T-cell (primary cell): Measurements from ENCODE around the gene DAGLB. TPM values are rescaled to one million over a fixed set of nuclear protein-coding genes. Genes with fewer than 3 reads are reported as not detected.
A peak's percentile ranks its signal among the peaks of the same experiment; 100 is the strongest.

Source experiments
- ATAC-seq, 4 experiments: fragments of 200-7000 bp in 3 of 4; fragments of 150-1000 bp in 1 of 4; cut with Tn5 transposase; replicated peaks in 1 of 4; 1 replicate in 3 of 4; 2 replicates in 1 of 4; pipeline ENCODE4 v1.10.0; 2021; ENCODE audit warnings: moderate library complexity in 3 of 4, mild to moderate bottlenecking in 2 of 4, moderate number of reproducible peaks in 1 of 4
- CTCF ChIA-PET, 2 donors: fragments of 300-600 bp; sonication (Branson Sonifier 250); formaldehyde crosslinking; loops; one replicate each; lab custom pipeline; 2022; ENCODE audit warnings: antibody characterized with exemption in 2 of 2; lab: Charles Lee
- POLR2A ChIA-PET, 2 donors: fragments of 300-600 bp; sonication (Branson Sonifier 250); formaldehyde crosslinking; loops; one replicate each; lab custom pipeline; 2022; ENCODE audit warnings: antibody characterized with exemption in 2 of 2; lab: Charles Lee
- DNase-seq, 35 experiments: peaks; one replicate each; pipeline versions ENCODE4 v3.0.0 to v3.0.0-alpha.2; 2013 to 2023
- H3K27ac ChIP-seq: one replicate; pipeline ENCODE4 v1.5.1; 2013; ENCODE audit warnings: low read length
- H3K27me3 ChIP-seq, 2 experiments: replicated peaks in 1 of 2; 1 replicate in 1 of 2; 2 replicates in 1 of 2; pipeline versions ENCODE4 v1.6.1 to v1.7.0; 2013; ENCODE audit warnings: low read length in 1 of 2, mixed read lengths in 1 of 2; ENCODE audit not compliant: control insufficient read depth in 2 of 2, insufficient read depth in 2 of 2; ENCODE audit errors: extremely low read depth in 1 of 2
- H3K36me3 ChIP-seq, 2 donors: 1 replicate in 1 of 2; 2 replicates in 1 of 2; pipeline versions ENCODE4 v1.6.1 to v1.7.0; 2013; ENCODE audit warnings: low read length in 1 of 2; ENCODE audit not compliant: control insufficient read depth in 2 of 2, insufficient read depth in 1 of 2; ENCODE audit errors: extremely low read depth in 1 of 2
- H3K4me1 ChIP-seq, 2 experiments: 1 replicate in 1 of 2; 2 replicates in 1 of 2; pipeline versions ENCODE4 v1.6.1 to v1.7.0; 2013; ENCODE audit warnings: low read length in 2 of 2, mixed read lengths in 1 of 2; ENCODE audit not compliant: insufficient read depth in 2 of 2, control insufficient read depth in 1 of 2; ENCODE audit errors: extremely low read depth in 1 of 2
- H3K4me3 ChIP-seq, 2 donors: 1 replicate in 1 of 2; 2 replicates in 1 of 2; pipeline versions ENCODE4 v1.5.1 to v1.7.0; 2013; ENCODE audit warnings: mild to moderate bottlenecking in 2 of 2, low read length in 1 of 2, moderate library complexity in 1 of 2; ENCODE audit not compliant: control insufficient read depth in 1 of 2; ENCODE audit errors: extremely low read depth in 1 of 2
- H3K9me3 ChIP-seq: 2 replicates; pipeline ENCODE4 v1.7.0; 2013
- H3K27ac Mint-ChIP-seq, 2 donors: one replicate each; pipeline ENCODE4 v1.8.0; 2020 to 2021; ENCODE audit warnings: mild to moderate bottlenecking in 2 of 2, mixed read lengths in 2 of 2
- H3K27me3 Mint-ChIP-seq, 2 donors: one replicate each; pipeline ENCODE4 v1.8.0; 2021 to 2022; ENCODE audit warnings: mixed read lengths in 2 of 2
- H3K36me3 Mint-ChIP-seq: one replicate; pipeline ENCODE4 v1.8.0; 2021; ENCODE audit warnings: mixed read lengths
- H3K4me1 Mint-ChIP-seq, 3 donors: one replicate each; pipeline ENCODE4 v1.8.0; 2020 to 2022; ENCODE audit warnings: mixed read lengths in 3 of 3, mild to moderate bottlenecking in 1 of 3
- H3K4me3 Mint-ChIP-seq, 3 donors: one replicate each; pipeline ENCODE4 v1.8.0; 2020 to 2022; ENCODE audit warnings: mild to moderate bottlenecking in 3 of 3, mixed read lengths in 3 of 3, moderate library complexity in 3 of 3
- H3K9me3 Mint-ChIP-seq, 3 donors: one replicate each; pipeline ENCODE4 v1.8.0; 2020 to 2022; ENCODE audit warnings: mixed read lengths in 3 of 3
- WGBS: methylation state at CpG from one replicate; pipeline ENCODE4 v1.1.5; 2013; ENCODE audit warnings: missing lambda C conversion rate; ENCODE audit not compliant: insufficient coverage; 5-methylcytosine and 5-hydroxymethylcytosine counted together
- total RNA-seq, 35 experiments: library from RNA in 6 of 35; stranded (reverse) in 6 of 35; fragments of 120-200 nt in 1 of 35; gene quantifications; one replicate each; pipeline versions ENCODE4 v1.2.1 to v1.2.4 and lab custom pipeline; 2013 to 2026

DAGLB gene
- total RNA-seq, 5 donors from 2014 or later (not counting 1 experiment from before 2014, with no cell fraction given), result 23.9 to 45.0 (median 38.9) TPM

DNA sequence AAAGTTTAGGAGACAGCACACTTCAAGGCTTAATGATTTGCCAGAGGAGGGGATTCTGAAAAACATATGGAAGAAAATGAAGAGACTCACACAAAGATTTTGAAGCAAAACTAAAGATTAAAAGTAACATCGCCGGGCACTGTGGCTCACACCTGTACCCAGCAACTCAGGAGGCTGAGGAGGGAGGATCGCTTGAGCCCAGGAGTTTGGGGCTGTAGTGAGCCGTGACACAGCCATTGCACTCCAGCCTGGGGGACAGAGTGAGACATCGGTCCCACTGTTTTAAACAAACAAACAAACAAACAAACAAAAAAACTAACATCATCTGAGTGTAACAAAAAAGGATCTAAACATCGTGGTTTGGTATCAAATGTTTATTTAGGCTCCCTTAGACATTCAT lies 33.7 kb upstream of the DAGLB start:
- DNase-seq, result no peak
- H3K27ac ChIP-seq, result no peak overlapping the region
- peaks cover 13 to 55% of the 10 kb centered on the region in 2 experiments for H3K4me1 ChIP-seq
- POLR2A ChIA-PET, result no interaction called here
- H3K9me3 ChIP-seq, result no peaks in the 10 kb centered on the region
- no peaks in the 10 kb centered on the region for H3K9me3 Mint-ChIP-seq
- 100% methylated on average over 1 of the region's 6 CpGs for WGBS
- no peak overlapping the region for H3K4me3 ChIP-seq
- H3K27ac Mint-ChIP-seq, result no peak overlapping the region
- H3K36me3 Mint-ChIP-seq, result peaks cover 10% of the 10 kb centered on the region
- H3K4me3 Mint-ChIP-seq, result peak overlapping the region; percentile 19 to 91 (median 53)
- H3K36me3 ChIP-seq, result peaks cover 4 to 11% of the 10 kb centered on the region in 2 donors
- CTCF ChIA-PET, result no interaction called here
- no peaks in the 10 kb centered on the region for H3K27me3 Mint-ChIP-seq
- no peaks in the 10 kb centered on the region for H3K27me3 ChIP-seq
- peaks cover 69 to 73% (median 72%) of the 10 kb centered on the region in 3 donors for H3K4me1 Mint-ChIP-seq
- ATAC-seq, result no peak

- CTCF ChIA-PET, result no interaction called here
- peaks cover 13 to 55% of the 10 kb centered on the region in 2 experiments for H3K4me1 ChIP-seq
- H3K9me3 ChIP-seq, result no peaks in the 10 kb centered on the region
- H3K4me3 Mint-ChIP-seq, result no peak overlapping the region
- H3K36me3 Mint-ChIP-seq, result peaks cover 10% of the 10 kb centered on the region
- WGBS, result no CpG with 5 or more reads among the region's 5 CpGs
- DNase-seq (no peak), ATAC-seq (no peak)
- peaks cover 4 to 11% of the 10 kb centered on the region in 2 donors for H3K36me3 ChIP-seq
- peak overlapping the region in 1 of 2 donors; percentile 18 for H3K27ac Mint-ChIP-seq
- H3K27me3 ChIP-seq, result no peaks in the 10 kb centered on the region
- H3K27me3 Mint-ChIP-seq, result no peaks in the 10 kb centered on the region
- peaks cover 79 to 84% (median 81%) of the 10 kb centered on the region in 3 donors for H3K4me1 Mint-ChIP-seq
- H3K27ac ChIP-seq, result no peak overlapping the region
- no peaks in the 10 kb centered on the region for H3K9me3 Mint-ChIP-seq
- H3K4me3 ChIP-seq, result no peak overlapping the region
- POLR2A ChIA-PET, result interaction anchor here (0.6 to 0.7 kb wide), 2 partner anchors 237 to 1208 kb away, joined by 3 read pairs; no protein-coding TSS in a partner anchor
These were observed 32.5 kb upstream of the DAGLB start for GRCh38 chr7:6480323-6480660.

GRCh38 chr7:6479067-6479466 lies 31.3 kb upstream of the DAGLB start:
- Mint-ChIP-seq H3K9me3 (no peaks in the 10 kb centered on the region), H3K36me3 (peaks cover 11% of the 10 kb centered on the region), H3K27me3 (no peaks in the 10 kb centered on the region), H3K27ac (peak overlapping the region; percentile 57 to 81), H3K4me1 (peaks cover 82 to 85% (median 82%) of the 10 kb centered on the region in 3 donors), H3K4me3 (peak overlapping the region; percentile 8 to 31 (median 9))
- DNase-seq, result peak in 3 of 35 experiments; percentile 10 to 13 (median 12)
- ATAC-seq, result no peak
- peaks cover 7 to 15% of the 10 kb centered on the region in 2 donors for H3K36me3 ChIP-seq
- H3K27me3 ChIP-seq, result no peaks in the 10 kb centered on the region
- CTCF ChIA-PET, result no interaction called here
- WGBS, result no CpG with 5 or more reads among the region's 8 CpGs
- H3K4me1 ChIP-seq, result peaks cover 8 to 52% of the 10 kb centered on the region in 2 experiments
- no peak overlapping the region for H3K4me3 ChIP-seq
- H3K27ac ChIP-seq, result no peak overlapping the region
- H3K9me3 ChIP-seq, result no peaks in the 10 kb centered on the region
- POLR2A ChIA-PET, result interaction anchor here in 1 of 2 donors (0.6 kb wide), 1 partner anchor 10 kb away, joined by 4 read pairs; no protein-coding TSS in a partner anchor

GRCh38 chr7:6478186-6478585 lies 30.4 kb upstream of the DAGLB start:
- H3K4me3 ChIP-seq, result no peak overlapping the region
- DNase-seq (no peak), ATAC-seq (no peak)
- Mint-ChIP-seq H3K4me3 (no peak overlapping the region), H3K4me1 (peaks cover 84 to 87% (median 84%) of the 10 kb centered on the region in 3 donors), H3K36me3 (peaks cover 16% of the 10 kb centered on the region), H3K27me3 (no peaks in the 10 kb centered on the region), H3K27ac (peak overlapping the region in 1 of 2 donors; percentile 74), H3K9me3 (no peaks in the 10 kb centered on the region)
- POLR2A ChIA-PET, result interaction anchor here (0.6 kb wide), 2 partner anchors 30 to 1238 kb away, joined by 3 to 5 read pairs; no protein-coding TSS in a partner anchor
- peaks cover 7 to 22% of the 10 kb centered on the region in 2 donors for H3K36me3 ChIP-seq
- no peaks in the 10 kb centered on the region for H3K27me3 ChIP-seq
- no peak overlapping the region for H3K27ac ChIP-seq
- H3K9me3 ChIP-seq, result no peaks in the 10 kb centered on the region
- peaks cover 8 to 50% of the 10 kb centered on the region in 2 experiments for H3K4me1 ChIP-seq
- WGBS, result 100% methylated on average over 1 of the region's 7 CpGs
- CTCF ChIA-PET, result no interaction called here

DNA sequence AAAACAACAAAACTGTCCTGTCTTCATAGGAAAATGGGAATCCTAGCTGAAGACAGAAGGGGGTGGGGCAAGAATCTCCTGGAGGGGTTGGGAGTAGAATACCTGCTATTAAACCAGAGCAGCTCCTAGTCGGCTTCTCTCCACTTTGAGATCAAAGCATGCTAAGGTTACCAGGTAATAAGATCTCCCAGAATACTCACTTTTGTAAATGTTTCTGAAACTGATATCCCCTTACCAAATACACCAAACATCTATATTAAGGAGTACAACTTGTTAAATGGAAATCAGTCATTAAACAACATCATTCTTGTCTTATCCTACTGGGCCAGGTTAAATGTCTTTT lies 29.5 kb upstream of the DAGLB start:
- POLR2A ChIA-PET, result no interaction called here

DNA sequence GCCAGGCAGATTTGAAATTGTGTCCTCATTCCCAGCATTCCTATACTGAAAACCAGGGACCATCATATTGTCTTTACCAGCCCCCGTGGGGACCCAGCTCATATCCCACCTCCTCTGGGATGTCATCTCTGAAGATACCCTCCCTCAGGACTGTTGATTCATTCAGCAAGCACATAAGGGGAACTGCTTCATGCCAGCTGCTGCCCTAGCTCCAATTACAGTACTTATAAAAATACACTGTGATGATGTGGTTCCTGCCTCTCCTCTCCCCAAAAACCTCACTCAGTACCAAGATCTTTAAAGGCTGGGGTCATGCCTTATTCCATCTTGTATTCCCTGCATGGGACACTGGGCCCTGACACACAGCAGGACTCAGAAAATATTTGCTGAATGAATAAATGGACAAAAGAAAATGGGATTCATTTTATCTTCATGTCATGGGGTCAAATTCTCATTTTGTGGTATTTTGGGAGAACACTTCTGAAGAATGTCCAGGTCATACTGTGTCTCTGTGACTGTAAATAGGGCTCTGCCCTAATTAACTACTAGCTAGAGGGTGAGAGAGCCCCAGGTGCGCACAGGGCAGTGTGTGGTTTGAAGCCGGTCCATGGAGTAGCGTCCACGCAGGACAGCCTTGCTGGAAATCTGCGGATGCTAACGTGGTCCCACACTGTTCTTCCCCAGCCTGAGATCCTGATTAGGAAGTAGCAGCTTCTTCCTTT lies 29.0 kb upstream of the DAGLB start:
- 87% methylated on average over 6 of the region's 7 CpGs for WGBS
- POLR2A ChIA-PET, result interaction anchor here (0.5 to 0.6 kb wide), 2 partner anchors 13 to 470 kb away, joined by 3 read pairs; no protein-coding TSS in a partner anchor
- Histone ChIP-seq H3K36me3 (peaks cover 7 to 34% of the 10 kb centered on the region in 2 donors), H3K27me3 (no peaks in the 10 kb centered on the region), H3K27ac (no peak overlapping the region), H3K9me3 (no peaks in the 10 kb centered on the region), H3K4me1 (peaks cover 2 to 37% of the 10 kb centered on the region in 2 experiments), H3K4me3 (no peak overlapping the region)
- Mint-ChIP-seq H3K36me3 (peaks cover 23% of the 10 kb centered on the region), H3K4me1 (peaks cover 71 to 74% (median 72%) of the 10 kb centered on the region in 3 donors), H3K4me3 (no peak overlapping the region), H3K27ac (peak overlapping the region in 1 of 2 donors; percentile 8), H3K27me3 (no peaks in the 10 kb centered on the region), H3K9me3 (no peaks in the 10 kb centered on the region)
- CTCF ChIA-PET, result interaction anchor here in 1 of 2 donors (0.5 kb wide), 1 partner anchor 110 kb away, joined by 3 read pairs; no protein-coding TSS in a partner anchor
- DNase-seq (no peak), ATAC-seq (no peak)

More for the DNA sequence above, 29.5 kb upstream of the DAGLB start:
- no peak overlapping the region for H3K27ac ChIP-seq
- H3K4me1 ChIP-seq, result peaks cover 3 to 41% of the 10 kb centered on the region in 2 experiments
- H3K4me1 Mint-ChIP-seq, result peaks cover 75 to 78% (median 76%) of the 10 kb centered on the region in 3 donors
- no peaks in the 10 kb centered on the region for H3K27me3 ChIP-seq
- no peaks in the 10 kb centered on the region for H3K27me3 Mint-ChIP-seq
- no peak overlapping the region for H3K4me3 Mint-ChIP-seq
- CTCF ChIA-PET, result no interaction called here
- ATAC-seq (no peak), DNase-seq (no peak)
- peaks cover 7 to 31% of the 10 kb centered on the region in 2 donors for H3K36me3 ChIP-seq
- peaks cover 19% of the 10 kb centered on the region for H3K36me3 Mint-ChIP-seq
- H3K4me3 ChIP-seq, result no peak overlapping the region
- H3K9me3 Mint-ChIP-seq, result no peaks in the 10 kb centered on the region
- whole genome bisulfite sequencing, result no CpG with 5 or more reads among the region's 1 CpG
- H3K27ac Mint-ChIP-seq, result no peak overlapping the region
- H3K9me3 ChIP-seq, result no peaks in the 10 kb centered on the region
